ENCODE measurements around the gene XRCC6.

- no peak for TF ChIP-seq CTCF (optimal IDR thresholded peaks at IDR 0.05 in 1 of 3, IDR thresholded peaks at IDR 0.05 in 1 of 3, conservative IDR thresholded peaks at IDR 0.05 in 1 of 3; ENCODE audit: extremely low read depth in 1 of 3, insufficient read depth in 2 of 3, low read length in 3 of 3)
- no peak for TF ChIP-seq EZH2 (IDR thresholded peaks at IDR 0.05; ENCODE audit: low read length)
Measured at GRCh38 chr22:41613456-41613855, 7.6 kb upstream of the XRCC6 start.

All from keratinocyte (primary cell).